SKM-1 (cell line): ENCODE data around the gene TRAF7.

Experiments
- DNase-seq: peaks from one replicate; lab custom pipeline; 2025; ENCODE audit not compliant: unreplicated experiment; lab: John Stamatoyannopoulos, UW

The TRAF7 gene

DNA sequence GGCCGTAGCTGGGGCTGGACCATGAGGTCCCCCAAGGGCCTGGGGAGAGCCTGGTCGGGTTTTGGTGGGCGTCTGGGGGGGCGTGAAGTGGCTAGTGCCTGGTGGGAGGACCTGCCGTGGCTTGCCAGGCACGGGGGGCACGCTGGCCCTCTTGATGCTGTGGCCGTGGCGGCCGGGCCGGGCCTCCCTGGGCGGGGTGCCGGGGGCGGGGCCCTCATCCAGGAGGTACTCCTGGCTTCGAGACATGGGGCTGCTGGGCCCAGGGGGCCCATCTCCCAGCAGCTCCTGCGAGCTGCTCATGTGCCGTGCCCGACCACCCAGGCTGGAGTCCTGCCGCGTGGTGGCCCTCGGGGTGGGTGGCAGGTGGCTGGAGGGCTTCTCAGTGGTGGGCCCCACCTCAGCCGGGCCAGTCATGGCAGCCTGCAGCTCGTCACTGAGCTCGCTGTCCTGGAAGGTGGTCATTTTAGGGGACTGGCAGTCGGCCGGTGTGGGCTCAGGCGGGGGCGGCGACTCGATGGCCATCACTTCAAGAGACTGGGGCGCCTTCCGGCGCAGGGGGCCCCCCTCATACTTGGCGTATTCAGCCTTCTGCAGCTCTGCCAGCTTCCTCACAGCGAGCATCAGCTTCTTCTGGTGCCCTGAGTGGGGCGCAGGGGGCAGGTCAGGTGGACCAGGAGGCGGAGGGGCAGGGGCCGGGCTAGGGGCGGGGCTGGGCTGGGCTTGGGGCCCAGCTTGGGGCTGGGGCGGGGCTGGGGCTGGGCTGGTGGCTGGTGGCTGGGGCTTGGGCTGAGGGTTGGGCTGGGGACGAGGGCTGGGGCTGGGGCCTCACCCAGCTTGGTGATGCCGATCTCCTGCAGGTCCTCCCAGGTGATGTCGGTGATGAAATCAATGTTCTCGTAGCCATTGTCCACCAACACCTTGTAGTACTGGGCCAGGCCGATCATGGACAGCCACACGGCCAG, 25.7 kb downstream of the TRAF7 start:
- DNase-seq, result no peak

DNA sequence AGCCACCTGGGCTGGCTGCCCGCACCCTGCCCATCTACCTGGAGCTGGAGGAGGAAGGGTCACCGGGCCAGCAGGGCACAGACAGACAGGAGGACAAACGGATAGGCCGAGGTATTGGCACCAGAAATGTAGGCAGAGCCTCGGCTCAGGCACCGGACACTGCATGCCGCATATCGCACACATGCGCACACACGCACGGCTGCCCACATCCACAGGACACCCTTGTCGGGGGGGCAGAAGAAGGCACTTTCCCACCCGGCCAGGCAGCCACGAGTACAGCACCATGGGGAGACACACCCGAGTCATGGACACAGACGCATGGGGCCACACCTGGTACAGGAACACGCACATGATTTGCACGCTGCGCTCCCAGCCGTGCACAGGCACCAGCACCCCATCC, 26.4 kb downstream of the TRAF7 start:
- DNase-seq, result no peak

DNA sequence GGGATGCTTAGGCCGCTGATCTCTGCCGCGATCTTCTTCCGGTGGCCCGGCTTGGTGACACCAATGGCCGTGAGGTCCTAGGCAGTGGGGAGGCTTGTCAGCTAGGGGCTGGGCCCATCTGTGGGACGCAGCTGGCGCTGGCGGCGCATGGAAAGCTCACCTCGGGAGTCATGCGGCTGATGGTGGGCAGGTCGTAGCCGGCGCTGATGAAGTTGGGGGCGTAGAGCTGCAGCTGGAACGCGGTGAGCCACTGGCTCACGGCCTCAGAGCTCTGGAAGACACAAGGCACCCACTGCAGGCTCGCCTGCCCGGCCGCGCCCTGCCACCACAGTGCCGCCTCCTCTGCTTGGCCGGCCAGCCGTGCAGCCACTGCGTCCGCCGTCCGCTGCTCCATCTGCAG, 28.1 kb downstream of the TRAF7 start:
- DNase-seq, result no peak

DNA sequence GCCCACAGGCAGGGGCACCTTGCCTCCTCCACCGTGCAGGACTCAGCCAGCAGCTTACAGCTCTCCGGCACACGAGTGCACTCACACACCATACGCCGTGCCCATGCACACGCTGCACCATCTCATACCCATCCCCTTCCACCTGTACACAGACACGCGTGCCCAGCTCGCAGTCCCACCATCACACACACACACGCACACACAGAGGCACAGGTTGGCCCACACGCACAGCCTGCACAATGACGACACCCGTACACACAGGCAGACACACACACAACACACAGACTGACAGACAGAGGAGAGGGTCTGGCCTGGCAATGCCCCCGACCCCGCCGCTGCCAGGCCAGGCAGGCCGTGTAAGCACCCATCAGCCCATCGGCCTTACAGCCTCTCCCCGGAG, 28.8 kb downstream of the TRAF7 start:
- no peak for DNase-seq

DNA sequence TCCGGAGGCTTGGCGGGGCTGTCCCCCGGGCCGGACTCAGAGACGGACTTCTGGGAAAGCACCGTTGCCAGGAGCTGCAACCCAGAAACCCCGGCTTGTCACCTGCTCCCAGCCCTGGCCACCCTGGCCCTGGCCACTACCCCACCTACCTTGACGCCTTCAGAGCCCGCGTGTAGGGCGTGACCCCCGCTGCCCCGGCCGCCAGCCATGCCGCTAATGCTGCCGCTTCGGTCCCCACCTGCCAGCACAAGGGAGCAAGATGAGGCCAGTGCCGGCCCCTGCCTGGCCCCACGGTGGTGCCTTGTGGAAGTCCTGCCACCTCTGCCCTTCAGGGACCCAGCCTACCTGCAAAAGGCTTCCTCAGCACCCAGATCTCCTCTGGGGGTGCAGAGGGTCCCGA, 29.4 kb downstream of the TRAF7 start:
- no peak for DNase-seq

DNA sequence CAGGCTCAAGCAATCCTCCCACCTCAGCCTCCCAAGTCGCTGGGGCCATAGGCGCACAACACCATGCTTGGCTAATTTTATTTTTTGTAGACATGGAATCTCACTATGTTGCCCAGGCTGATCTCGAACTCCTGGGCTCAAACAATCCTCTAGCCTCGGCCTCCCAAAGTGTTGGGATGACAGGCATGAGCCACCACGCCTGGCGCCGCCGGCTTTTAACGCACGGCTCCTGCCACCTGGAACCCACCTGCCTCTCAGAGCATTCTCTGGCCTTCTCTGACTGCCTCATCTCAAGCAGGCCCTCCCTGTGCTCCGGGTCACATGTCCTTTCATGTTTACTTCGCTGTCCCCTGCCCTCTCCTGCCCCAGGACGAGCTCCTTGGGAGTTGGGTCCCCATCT, 30.5 kb downstream of the TRAF7 start:
- DNase-seq, result no peak

DNA sequence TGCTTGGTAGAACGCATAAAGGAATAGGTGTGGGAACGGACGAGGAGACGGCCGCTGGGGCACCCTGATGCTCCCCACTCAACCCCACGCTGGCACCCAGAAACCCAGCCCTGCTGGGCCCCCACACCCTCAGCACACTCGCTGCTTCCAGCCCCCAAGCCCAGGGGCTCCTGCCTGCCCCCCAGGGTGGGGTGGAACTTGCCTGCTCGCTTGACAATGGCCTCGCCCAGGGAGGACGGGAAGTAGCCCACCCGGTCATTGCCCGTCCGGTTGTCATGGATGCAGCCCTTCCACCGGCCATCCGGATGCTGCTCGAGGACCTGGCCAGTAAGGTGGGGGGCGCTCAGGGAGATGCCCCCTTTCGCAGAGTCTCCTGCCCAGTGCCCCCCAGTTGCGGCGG, 30.9 kb downstream of the TRAF7 start:
- DNase-seq, result no peak

DNA sequence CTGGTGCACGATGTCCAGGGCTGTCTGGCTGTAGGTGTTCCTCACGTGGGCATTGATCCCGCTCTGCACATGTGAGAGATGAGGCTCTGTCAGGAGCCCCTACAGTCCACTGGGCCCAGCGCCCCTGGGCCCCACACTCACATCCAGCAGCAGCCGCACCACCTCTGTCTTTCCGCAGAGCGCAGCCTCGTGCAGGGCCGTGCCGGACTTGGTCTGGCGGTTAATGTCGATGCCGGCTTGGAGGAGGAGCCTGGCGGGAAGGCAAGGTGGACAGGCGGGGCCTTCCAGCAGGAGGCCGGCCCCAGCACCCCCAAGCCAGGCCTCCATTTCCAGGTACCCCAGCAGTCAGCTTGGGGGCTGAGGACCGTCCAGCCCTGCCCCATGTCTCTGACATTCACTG, 31.6 kb downstream of the TRAF7 start:
- no peak for DNase-seq

DNA sequence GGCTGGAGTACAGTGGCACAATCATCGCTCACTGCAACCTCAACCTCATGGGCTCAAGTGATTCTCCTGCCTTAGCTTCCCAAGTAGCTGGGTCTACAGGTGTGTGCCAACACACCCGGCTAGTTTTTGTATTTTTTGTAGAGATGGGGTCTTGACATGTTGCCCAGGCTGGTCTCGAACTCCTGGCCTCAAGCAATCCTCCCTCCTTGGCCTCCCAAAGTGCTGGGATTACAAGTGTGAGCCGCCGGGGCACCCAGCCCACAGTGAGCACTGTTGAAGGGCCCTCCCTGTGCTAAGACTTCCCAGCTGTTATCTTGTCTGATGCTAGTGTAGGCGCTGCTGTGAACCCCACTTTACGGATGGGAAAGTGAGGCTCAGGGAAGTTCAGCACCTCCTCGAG, 32.8 kb downstream of the TRAF7 start:
- no peak for DNase-seq

DNA sequence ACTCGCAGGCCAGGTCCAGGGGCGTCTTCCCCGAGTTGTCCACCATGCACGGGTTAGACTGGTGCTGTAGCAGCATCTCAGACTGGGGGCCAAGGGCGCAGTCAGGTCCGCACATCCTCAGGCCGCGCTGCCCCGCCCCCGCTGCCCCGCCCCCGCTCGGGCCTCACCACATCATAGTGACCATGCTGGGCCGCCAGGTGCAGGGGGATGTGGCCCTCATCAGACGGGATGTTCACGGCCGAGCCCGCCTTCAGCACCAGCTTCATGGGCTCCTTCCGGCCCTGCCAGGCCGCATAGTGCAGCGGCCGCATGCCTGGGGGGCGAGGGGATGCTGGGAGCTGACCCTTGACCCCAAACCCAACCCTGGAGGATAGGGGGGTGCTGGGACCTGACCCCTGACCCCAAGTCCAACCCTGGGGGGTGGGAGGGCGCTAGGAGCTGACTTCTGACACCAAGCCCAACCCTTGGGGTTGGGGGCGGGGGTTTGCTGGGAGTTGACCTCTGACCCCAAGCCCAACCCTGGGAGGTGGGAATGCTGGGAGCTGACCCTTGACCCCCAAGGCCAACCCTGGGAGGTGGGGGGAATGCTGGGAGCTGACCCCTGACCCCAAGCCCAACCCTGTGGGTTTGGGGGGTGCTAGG, 33.8 kb downstream of the TRAF7 start:
- no peak for DNase-seq

DNA sequence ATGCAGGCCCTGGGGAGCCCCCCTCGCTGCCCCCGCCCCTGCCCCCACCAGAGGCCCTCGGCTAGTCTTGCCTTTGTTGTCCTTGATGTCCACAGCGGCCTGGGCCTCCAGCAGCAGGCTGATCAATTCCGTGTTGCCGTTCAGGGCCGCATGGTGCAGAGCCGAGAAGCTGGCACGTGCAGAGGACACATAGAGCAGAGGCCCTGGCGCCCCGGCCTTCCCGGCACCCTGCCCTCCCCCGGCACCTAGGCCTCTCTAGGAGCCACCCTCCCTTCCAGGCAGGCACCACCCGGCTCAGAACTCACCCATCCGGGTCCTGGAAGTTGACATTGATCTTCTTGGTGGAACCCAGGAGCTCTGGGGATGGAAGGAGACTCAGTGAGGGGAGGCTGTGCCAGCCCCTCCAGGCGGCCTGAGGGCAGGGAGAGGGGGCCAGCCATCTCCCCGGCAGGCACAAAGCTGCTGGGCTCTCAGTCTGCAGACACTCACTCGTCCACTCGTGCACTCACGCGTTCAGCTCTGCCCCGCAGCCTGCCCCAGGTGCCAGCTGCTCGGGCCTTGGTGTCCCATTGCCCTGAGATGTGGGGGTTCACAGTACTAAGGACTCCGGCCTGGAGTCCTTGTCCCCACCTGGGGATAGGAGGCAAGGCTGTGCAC, 34.5 kb downstream of the TRAF7 start:
- no peak for DNase-seq

DNA sequence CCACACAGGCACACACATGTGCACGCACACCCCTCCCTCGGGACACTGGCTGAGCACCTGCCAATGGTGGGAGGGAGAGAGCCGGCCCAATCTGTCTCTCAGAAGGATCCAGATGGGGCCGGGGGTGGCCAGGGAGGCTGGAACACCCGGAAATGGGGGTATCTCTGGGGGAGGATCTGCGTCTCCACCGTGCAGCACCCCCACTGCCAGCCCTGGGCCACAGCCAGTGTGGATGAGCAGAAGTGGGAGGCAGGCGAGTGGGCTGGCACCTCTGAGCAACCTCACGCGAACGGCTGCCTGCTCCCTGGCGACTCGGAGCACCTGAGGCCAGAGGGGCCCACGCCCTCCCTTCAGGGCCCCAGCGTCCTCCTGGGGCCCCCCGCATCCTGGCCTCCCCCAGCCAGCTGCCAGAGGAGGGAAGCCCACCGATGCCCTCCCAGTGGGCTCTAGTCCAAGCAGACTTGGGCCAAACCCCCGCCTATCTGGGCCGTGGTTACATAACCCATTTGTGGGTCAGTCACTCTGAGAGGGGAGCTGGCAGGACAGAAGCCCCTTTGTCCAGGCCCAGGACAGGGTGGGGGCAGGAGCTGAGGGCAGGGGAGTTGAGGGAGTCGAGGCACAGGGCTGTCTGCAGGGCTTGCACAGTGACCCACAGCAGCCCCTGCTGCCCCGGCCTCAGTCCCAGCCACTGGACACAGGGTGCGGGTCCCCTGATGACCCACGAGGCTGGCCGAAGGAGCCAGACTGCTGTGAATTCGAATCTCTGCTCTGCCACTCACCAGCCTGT, 35.3 kb downstream of the TRAF7 start:
- no peak for DNase-seq

DNA sequence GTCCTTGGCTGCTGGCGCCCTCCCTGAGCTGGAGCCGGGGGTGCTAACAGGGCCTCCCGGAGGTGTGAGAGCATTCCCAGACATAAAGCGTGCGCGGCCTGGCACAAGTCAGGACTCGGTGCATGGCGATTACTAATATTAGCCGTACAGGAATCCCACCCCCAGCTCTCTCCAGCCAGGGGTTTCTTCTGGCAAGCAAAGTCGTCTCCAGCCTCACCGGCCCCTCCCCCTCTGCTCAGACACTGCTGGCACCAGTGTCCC, 35.8 kb downstream of the TRAF7 start:
- DNase-seq, result no peak

DNA sequence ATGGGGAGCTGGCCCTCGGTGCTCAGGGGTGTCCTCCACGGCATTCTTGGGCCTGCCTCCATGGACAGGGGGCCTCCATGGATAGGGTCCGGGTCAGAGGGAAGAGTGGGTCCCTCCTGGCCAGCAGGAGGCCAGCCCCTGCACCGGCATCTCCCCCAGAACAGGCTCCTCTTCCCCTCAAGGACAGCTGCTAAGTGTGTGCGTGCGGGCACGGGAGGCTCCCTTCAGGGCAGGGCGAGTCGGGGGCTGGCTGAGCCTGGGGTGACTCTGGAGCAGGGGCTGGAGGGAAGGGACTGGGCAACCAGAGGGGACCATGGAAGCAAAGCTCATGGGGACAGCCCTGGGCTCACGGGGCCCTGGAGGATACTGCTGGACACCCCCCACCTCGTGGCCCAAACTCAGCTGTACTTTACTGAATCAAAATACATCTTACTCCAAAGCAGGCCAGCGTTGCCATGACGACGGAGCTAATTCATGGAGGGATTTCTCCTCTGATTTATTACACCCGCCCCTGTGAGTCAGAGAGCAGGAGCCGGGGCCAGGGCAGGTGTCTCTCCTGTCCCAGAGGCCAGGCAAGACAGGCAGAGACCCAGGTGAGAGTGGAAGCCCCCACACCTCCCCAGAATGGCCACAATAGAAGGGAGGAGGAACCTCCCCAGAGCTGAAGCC, 38.7 kb downstream of the TRAF7 start:
- DNase-seq, result no peak

DNA sequence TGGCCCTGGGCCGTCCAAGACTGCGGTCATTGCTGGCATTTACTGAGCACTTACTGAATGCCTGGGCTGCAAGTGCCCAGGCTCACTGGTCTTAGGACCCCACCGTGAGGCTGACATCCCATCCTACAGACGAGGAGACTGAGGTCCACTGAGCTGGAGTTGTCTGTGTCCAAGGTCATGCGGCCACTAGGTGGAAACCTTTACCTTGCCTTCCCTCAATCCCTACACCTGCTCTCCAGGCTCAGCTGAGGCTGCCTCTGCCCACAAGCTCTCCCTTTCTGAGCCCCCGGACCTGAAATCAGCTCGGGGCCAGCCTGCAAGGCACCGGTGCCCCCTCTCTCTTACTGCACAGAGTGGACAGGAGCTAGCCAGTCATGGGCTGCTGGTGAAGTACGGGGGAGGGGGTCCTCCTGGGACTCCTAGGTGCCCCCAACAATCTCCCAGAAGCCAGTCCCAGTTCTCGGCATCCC, 39.3 kb downstream of the TRAF7 start:
- no peak for DNase-seq

DNA sequence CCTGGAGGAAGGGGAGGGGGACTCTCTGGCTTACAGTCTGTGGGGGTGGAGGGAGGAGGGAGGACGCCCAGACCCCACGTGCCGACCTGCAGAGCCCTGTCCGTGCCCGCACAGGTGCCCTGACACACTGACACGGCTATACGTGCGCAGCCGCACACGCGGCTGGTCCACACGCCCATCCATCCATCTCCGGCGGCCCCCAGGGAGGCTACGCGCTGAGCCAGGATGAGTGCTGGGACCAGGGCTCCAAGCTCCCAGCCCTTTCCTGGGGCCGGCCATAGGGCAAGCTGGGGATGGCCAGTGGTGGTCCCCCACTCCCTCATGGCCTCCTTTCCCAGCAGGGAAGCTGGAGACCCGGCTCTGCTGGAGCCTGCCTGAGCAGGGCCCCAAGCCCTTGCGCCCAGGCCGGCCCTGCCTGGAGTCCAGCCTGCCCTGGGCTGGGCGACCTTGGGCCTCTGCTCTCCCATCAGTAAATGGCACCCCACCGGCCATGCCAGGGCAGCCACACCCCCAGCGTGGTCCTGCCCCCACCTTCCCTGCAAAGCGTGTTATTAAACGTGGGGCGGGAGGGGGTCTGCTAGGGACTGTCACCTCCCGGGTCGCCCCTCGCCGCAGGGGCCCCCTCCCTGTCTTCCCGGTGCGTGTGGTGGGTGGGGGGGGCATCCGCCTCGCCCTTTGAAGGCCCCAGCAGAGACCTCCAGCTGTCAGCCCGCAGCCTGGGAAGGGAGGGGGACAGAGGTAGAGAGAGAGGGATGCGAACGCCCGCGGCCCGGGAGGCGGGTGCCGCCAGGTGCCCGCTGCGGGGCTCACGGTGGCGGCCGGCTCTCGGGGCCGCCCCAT, 40.0 kb downstream of the TRAF7 start:
- DNase-seq, result no peak

DNA sequence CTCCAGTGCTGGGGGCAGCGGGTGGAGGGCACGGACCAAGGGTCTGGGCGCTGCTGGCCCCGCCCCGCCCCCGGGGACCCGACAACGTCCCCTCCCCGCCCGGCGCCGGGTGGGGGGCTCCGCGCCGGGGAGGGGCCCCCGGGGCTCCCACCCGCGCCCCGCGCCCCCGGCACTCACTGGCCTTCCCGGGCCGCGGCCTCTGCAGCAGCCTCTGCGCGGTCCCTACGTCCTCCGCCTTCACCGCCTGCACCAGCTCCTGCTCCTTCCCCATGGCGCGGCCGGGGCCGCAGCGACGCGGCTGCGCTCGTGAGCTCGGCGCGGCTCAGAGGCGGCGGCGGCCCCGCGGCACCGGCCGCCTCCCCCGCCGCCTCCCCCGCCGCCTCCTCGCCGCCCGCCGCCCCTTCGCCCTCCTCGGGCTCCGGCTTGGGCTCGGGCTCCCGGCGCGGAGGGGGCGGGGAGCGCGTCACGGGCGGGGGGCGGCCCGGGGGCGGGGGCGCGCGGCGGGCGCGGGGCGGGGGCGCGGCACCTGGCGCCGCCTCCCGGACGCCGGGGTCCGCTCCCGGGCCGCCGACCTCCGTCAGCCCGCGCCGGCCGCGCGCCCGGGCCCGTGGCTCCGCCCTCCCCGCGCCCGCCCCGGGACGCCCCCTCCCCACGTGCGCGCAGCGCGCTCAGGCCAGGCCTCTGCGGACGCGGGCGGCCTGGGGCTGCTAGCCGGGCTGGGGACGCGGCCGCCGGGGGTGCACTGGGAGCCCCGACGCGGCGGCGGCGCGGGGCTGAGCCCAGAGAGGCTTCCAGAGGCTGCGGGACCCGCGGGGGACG, 40.8 kb downstream of the TRAF7 start, which contains the start of gene CASKIN1:
TSS of gene CASKIN1 (minus strand) at position 444 of the 819 bp plus-strand sequence. CDS start at position 271, 173 bp downstream.
- no peak for DNase-seq

DNA sequence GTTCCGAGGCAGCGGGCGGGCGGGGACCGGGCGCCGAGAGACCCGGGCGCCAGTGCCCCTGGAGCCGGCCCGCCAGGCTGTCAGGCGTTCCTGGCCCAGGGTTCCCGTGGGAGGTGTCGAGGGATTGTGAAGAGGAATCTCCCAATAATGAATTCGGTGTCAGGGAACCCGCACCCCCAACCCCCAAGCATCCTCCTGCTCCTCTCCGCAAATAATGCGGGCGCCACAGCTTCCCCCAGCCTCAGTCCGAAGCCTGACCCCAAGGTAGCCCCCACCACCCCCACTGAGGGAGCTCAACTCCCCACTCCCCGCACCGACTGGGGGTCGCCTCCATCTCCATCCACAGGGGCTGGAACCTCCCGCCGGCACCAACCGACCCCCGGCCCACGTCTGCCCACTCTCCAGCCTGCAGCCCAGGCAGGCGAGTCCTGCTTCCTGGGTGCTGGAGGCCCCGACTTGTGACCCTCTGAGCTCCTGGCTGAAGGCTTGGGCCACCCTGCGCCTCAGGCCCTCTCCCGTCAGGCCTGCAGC, 41.5 kb downstream of the TRAF7 start:
- no peak for DNase-seq

DNA sequence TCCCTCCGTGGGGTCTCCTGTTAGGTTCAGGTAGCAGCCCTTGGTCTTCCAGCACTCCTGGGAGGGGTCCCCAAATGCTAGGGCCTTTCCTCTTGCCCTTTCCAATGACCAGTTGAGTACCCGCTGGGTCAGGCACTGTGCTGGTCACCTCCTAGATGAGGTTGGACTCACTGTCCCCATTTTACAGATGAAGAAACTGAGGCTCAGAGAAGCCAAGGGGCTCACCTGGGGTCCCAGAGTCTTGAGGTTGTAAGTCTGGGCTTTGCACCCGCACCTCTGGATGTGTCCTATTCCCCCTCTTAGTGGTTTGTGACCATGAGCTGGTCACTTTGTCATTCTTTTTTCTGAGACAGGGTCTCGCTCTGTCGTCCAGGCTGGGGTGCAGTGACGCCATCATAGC, 42.2 kb downstream of the TRAF7 start:
- DNase-seq, result no peak
